ENCODE measurements around the gene DISP3. TPM values are rescaled to one million over a fixed set of nuclear protein-coding genes. Genes with fewer than 3 reads are reported as not detected.

The DISP3 gene
- total and polyA plus RNA-seq, 4 donors: 0.04 to 0.18 (median 0.07) TPM; not detected in 1

GRCh38 chr1:11564237-11564636, 85.3 kb downstream of the DISP3 start:
- no peak overlapping the region for H3K27ac ChIP-seq (ENCODE audit: low read depth in 1 of 2, low read length in 1 of 2)
- DNase-seq (no peak), ATAC-seq (ENCODE audit: insufficient read depth, low FRiP score) (no peak)
- no peaks in the 10 kb centered on the region for H3K36me3 ChIP-seq (ENCODE audit: control insufficient read depth in 4 of 4, insufficient read depth in 4 of 4, low read length in 4 of 4)
- no peak overlapping the region for H3K9ac ChIP-seq (ENCODE audit: insufficient read depth in 1 of 2, low read length in 2 of 2)
- peaks cover 0 to 24% (median 10%) of the 10 kb centered on the region in 3 donors for H3K27me3 ChIP-seq (ENCODE audit: control insufficient read depth in 3 of 3, insufficient read depth in 3 of 3, low read length in 2 of 3)
- peaks cover 0 to 6% (median 0%) of the 10 kb centered on the region in 5 donors for H3K4me1 ChIP-seq (ENCODE audit: control insufficient read depth in 5 of 5, insufficient read depth in 5 of 5, low read length in 5 of 5)
- TF ChIP-seq CTCF (IDR thresholded peaks at IDR 0.05; ENCODE audit: control extremely low read depth, extremely low read depth): no peak
- no peaks in the 10 kb centered on the region for H3K9me3 ChIP-seq (ENCODE audit: control insufficient read depth in 4 of 4, insufficient read depth in 3 of 4, low read length in 3 of 4)
- 73 to 80% methylated on average over 5 of the region's 5 CpGs for WGBS, 2 donors
- H3K4me3 ChIP-seq: no peak overlapping the region

GRCh38 chr1:11566042-11566850, 87.3 kb downstream of the DISP3 start:
- ATAC-seq (ENCODE audit: insufficient read depth, low FRiP score) (no peak), DNase-seq (no peak)
- Histone ChIP-seq H3K4me3 (no peak overlapping the region), H3K36me3 (ENCODE audit: control insufficient read depth in 4 of 4, insufficient read depth in 4 of 4, low read length in 4 of 4) (no peaks in the 10 kb centered on the region), H3K27ac (ENCODE audit: low read depth in 1 of 2, low read length in 1 of 2) (no peak overlapping the region), H3K9ac (ENCODE audit: insufficient read depth in 1 of 2, low read length in 2 of 2) (no peak overlapping the region), H3K27me3 (ENCODE audit: control insufficient read depth in 3 of 3, insufficient read depth in 3 of 3, low read length in 2 of 3) (peaks cover 0 to 11% (median 7%) of the 10 kb centered on the region in 3 donors), H3K9me3 (ENCODE audit: control insufficient read depth in 4 of 4, insufficient read depth in 3 of 4, low read length in 3 of 4) (peaks cover 0 to 3% (median 0%) of the 10 kb centered on the region in 4 donors), H3K4me1 (ENCODE audit: control insufficient read depth in 5 of 5, insufficient read depth in 5 of 5, low read length in 5 of 5) (peaks cover 0 to 6% (median 0%) of the 10 kb centered on the region in 5 donors)
- 74 to 86% methylated on average over 16 of the region's 16 CpGs for WGBS, 2 donors
- TF ChIP-seq CTCF (IDR thresholded peaks at IDR 0.05; ENCODE audit: control extremely low read depth, extremely low read depth): no peak

GRCh38 chr1:11567244-11568065, 88.5 kb downstream of the DISP3 start:
- Histone ChIP-seq H3K9me3 (ENCODE audit: control insufficient read depth in 4 of 4, insufficient read depth in 3 of 4, low read length in 3 of 4) (peaks cover 0 to 3% (median 0%) of the 10 kb centered on the region in 4 donors), H3K36me3 (ENCODE audit: control insufficient read depth in 4 of 4, insufficient read depth in 4 of 4, low read length in 4 of 4) (no peaks in the 10 kb centered on the region), H3K4me1 (ENCODE audit: control insufficient read depth in 5 of 5, insufficient read depth in 5 of 5, low read length in 5 of 5) (peaks cover 0 to 6% (median 0%) of the 10 kb centered on the region in 5 donors), H3K27ac (ENCODE audit: low read depth in 1 of 2, low read length in 1 of 2) (no peak overlapping the region), H3K9ac (ENCODE audit: insufficient read depth in 1 of 2, low read length in 2 of 2) (no peak overlapping the region), H3K27me3 (ENCODE audit: control insufficient read depth in 3 of 3, insufficient read depth in 3 of 3, low read length in 2 of 3) (peaks cover 0 to 7% (median 7%) of the 10 kb centered on the region in 3 donors), H3K4me3 (no peak overlapping the region)
- no peak for DNase-seq
- ATAC-seq (ENCODE audit: insufficient read depth, low FRiP score): no peak
- 80 to 90% methylated on average over 11 of the region's 11 CpGs for WGBS, 2 donors
- TF ChIP-seq CTCF (IDR thresholded peaks at IDR 0.05; ENCODE audit: control extremely low read depth, extremely low read depth): no peak

All from lung (tissue), 12 donors.